HepG2 (cell line): ENCODE measurements around the gene PNPLA2. TPM values are rescaled to one million over a fixed set of nuclear protein-coding genes. Genes with fewer than 3 reads are reported as not detected.

Experiments used
- ATAC-seq: fragments of 200-7000 bp; cut with Tn5 transposase; 3 replicates; pipeline ENCODE4 v1.9.1; 2020; ENCODE audit warnings: mild to moderate bottlenecking, moderate library complexity
- BruUV-seq: library from RNA; stranded (reverse); fragments of 400-500 nt; replicated peaks from 2 replicates; lab custom pipeline; 2021; lab: Mats Ljungman, UMichigan
- CTCF ChIA-PET: fragments of 300-600 bp; formaldehyde crosslinking; extraction: SDS; loops from one replicate; lab custom pipeline; 2021; ENCODE audit warnings: low total read pairs, inconsistent platforms, low intra/inter-chr PET ratio; lab: Yijun Ruan, JAX
- POLR2A ChIA-PET: fragments of 350-600 bp; sonication (Branson Sonifier 250); formaldehyde crosslinking; loops from one replicate; lab custom pipeline; 2020; ENCODE audit warnings: antibody characterized with exemption, inconsistent platforms; lab: Yijun Ruan, JAX
- DNase-seq: peaks from one replicate; pipeline ENCODE4 v3.0.0-alpha.2; 2015; ENCODE audit warnings: low spot score
- FAIRE-seq: peaks from 3 replicates; lab custom pipeline; 2011; peaks lifted over from hg19 to GRCh38; lab: Jason Lieb, UNC
- H2AFZ ChIP-seq: one replicate; pipeline ENCODE4 v1.6.1; 2011; ENCODE audit warnings: low read length, inconsistent platforms
- H3K27ac ChIP-seq: fragments of 300-600 bp; 3 replicates; pipeline ENCODE4 v1.8.0; 2011; ENCODE audit warnings: mixed run types, mild to moderate bottlenecking, mixed read lengths, low read length, inconsistent platforms; ENCODE audit not compliant: insufficient read depth; ENCODE audit errors: extremely low read length
- H3K27me3 ChIP-seq, 2 experiments: fragments of 200-600 bp in 1 of 2; 2 replicates in 1 of 2; 3 replicates in 1 of 2; pipeline versions ENCODE4 v1.6.0 to v1.8.0; 2011; ENCODE audit warnings: low read length in 2 of 2, mild to moderate bottlenecking in 2 of 2, moderate library complexity in 2 of 2, inconsistent platforms in 1 of 2; ENCODE audit not compliant: insufficient read depth in 2 of 2, control insufficient read depth in 1 of 2
- H3K36me3 ChIP-seq, 2 experiments: fragments of 200-600 bp in 1 of 2; replicated peaks in 1 of 2; 2 replicates in 1 of 2; 3 replicates in 1 of 2; pipeline versions ENCODE4 v1.5.1 to v1.8.0; 2011; ENCODE audit warnings: low read length in 2 of 2, inconsistent platforms in 1 of 2; ENCODE audit not compliant: insufficient read depth in 2 of 2, control insufficient read depth in 1 of 2
- H3K4me1 ChIP-seq: 2 replicates; pipeline ENCODE4 v1.5.1; 2012; ENCODE audit warnings: low read length, inconsistent platforms; ENCODE audit not compliant: insufficient read depth
- H3K4me2 ChIP-seq: 2 replicates; pipeline ENCODE4 v1.6.0; 2011; ENCODE audit warnings: low read depth, low read length, inconsistent platforms
- H3K4me3 ChIP-seq, 3 experiments: fragments of 200-600 bp in 1 of 3; sonication (generic), shearing (Covaris generic) in 1 of 3; replicated peaks in 1 of 3; 2 replicates each; pipeline ENCODE4 v1.5.1; 2011 to 2016; ENCODE audit warnings: low read length in 3 of 3, inconsistent platforms in 2 of 3, low read depth in 2 of 3, mild to moderate bottlenecking in 2 of 3, control low read depth in 1 of 3, mixed read lengths in 1 of 3; ENCODE audit not compliant: insufficient read depth in 1 of 3
- H3K79me2 ChIP-seq: one replicate; pipeline ENCODE4 v1.6.1; 2011; ENCODE audit warnings: low read length, inconsistent platforms; ENCODE audit not compliant: insufficient read depth
- H3K9ac ChIP-seq: 2 replicates; pipeline ENCODE4 v1.6.0; 2011; ENCODE audit warnings: mild to moderate bottlenecking, low read depth, low read length, inconsistent platforms; ENCODE audit not compliant: insufficient read depth
- H3K9me3 ChIP-seq: 2 replicates; pipeline ENCODE4 v1.5.1; 2012; ENCODE audit warnings: mild to moderate bottlenecking, low read length
- H4K20me1 ChIP-seq: 2 replicates; pipeline ENCODE4 v1.6.0; 2011; ENCODE audit warnings: inconsistent platforms, mild to moderate bottlenecking, low read length, moderate library complexity; ENCODE audit not compliant: insufficient read depth
- NFYB ChIP-seq: sonication (generic); formaldehyde crosslinking; IDR thresholded peaks from 2 replicates; pipeline ENCODE4 v1.4.0; 2020; ENCODE audit warnings: missing genetic modification reagents
- ZNF407 ChIP-seq: sonication (generic); formaldehyde crosslinking; IDR thresholded peaks from one replicate; pipeline ENCODE4 v1.5.1; 2020; ENCODE audit warnings: mild to moderate bottlenecking, missing genetic modification reagents; ENCODE audit errors: not compliant biosample characterization
- WGBS: methylation state at CpG from one replicate; pipeline ENCODE4 v1.1.6; 2017; ENCODE audit warnings: low lambda C conversion rate; 5-methylcytosine and 5-hydroxymethylcytosine counted together
- in situ Hi-C: cut with HindIII; loops from 2 replicates; pipeline ENCODE4 v1.10.0; 2017; ENCODE audit warnings: low pct_unique_long_range_greater_than_20kb; ENCODE audit not compliant: extremely low pct_ligation_motif_present
- intact Hi-C: fragments of 100-400 bp; cut with micrococcal nuclease; formaldehyde crosslinking; loops from one replicate; pipeline ENCODE4 v1.10.0; 2022; ENCODE audit not compliant: unreplicated experiment
- polyA plus RNA-seq, 8 experiments: library from polyadenylated mRNA; depleted of rRNA in 3 of 8; stranded (reverse) in 7 of 8; unstranded in 1 of 8; fragments of >200 nt; fragmentation: Illumina TruSeq in 4 of 8; extraction: Trizol in 4 of 8; gene quantifications; 2 replicates each; pipeline versions ENCODE4 v1.2.1 to v1.2.3, GENCODE V29; 2011 to 2016; ENCODE audit warnings: low read depth in 4 of 8, missing spikeins in 1 of 8, mixed read lengths in 1 of 8; ENCODE audit not compliant: insufficient read depth in 1 of 8
- total RNA-seq, 5 experiments: library from RNA; depleted of rRNA; stranded (reverse); fragments of >200 nt; fragmentation: Illumina TruSeq; extraction: Trizol; gene quantifications; 2 replicates each; pipeline ENCODE4 v1.2.3, GENCODE V29; 2016; ENCODE audit warnings: low read depth in 1 of 5
- TF ChIP-seq, protein P1 (sequence below): sonication (generic); formaldehyde crosslinking; IDR thresholded peaks from 2 replicates; pipeline ENCODE4 v1.4.0; 2020; ENCODE audit warnings: missing genetic modification reagents, mild to moderate bottlenecking, borderline replicate concordance
- TF ChIP-seq, protein P2 (sequence below): sonication (generic); formaldehyde crosslinking; IDR thresholded peaks from 2 replicates; pipeline ENCODE4 v1.4.0; 2020; ENCODE audit warnings: mild to moderate bottlenecking, missing genetic modification reagents, borderline replicate concordance

PNPLA2 gene
- total and polyA plus RNA-seq, 2 of the 13 experiments (the other 11 are each of a cell fraction or from before 2014, with no cell fraction given): 10.5 to 43.2 TPM

GRCh38 chr11:802693-803466 lies 15.8 kb upstream of the PNPLA2 start:
- no peak for FAIRE-seq
- WGBS: 97% methylated on average over 15 of the region's 28 CpGs
- peak overlapping the region; percentile 79; the same call in 1 of the 2 replicates for H3K9ac ChIP-seq

More at GRCh38 chr11:802693-803466, 15.8 kb upstream of the PNPLA2 start:
- Histone ChIP-seq H3K27me3 (no peaks in the 10 kb centered on the region), H3K4me3 (peak overlapping the region in 1 of 3 experiments; percentile 80; a peak in 1 of 6 replicates), H4K20me1 (no peaks in the 10 kb centered on the region), H3K9me3 (no peaks in the 10 kb centered on the region), H2AFZ (no peak overlapping the region), H3K36me3 (peaks cover 7 to 8% of the 10 kb centered on the region in 2 experiments; a peak in 3 of 5 replicates), H3K4me2 (peak overlapping the region; percentile 94), H3K27ac (no peak overlapping the region), H3K79me2 (peaks cover 18% of the 10 kb centered on the region), H3K4me1 (peaks cover 30% of the 10 kb centered on the region)
- no TSS peak for BruUV-seq
- in situ Hi-C loops: no loop called here
- POLR2A ChIA-PET: interaction anchor here (4.6 kb wide), 1 partner anchor 17 kb away, joined by 56 read pairs; the partner anchor contains the start of gene PNPLA2
- intact Hi-C loops: no loop called here
- CTCF ChIA-PET: no interaction called here
- DNase-seq (no peak), ATAC-seq (no peak)
- no peak for TF ChIP-seq NFYB (CRISPR knock-in tag)
- TF ChIP-seq, protein P1, sequence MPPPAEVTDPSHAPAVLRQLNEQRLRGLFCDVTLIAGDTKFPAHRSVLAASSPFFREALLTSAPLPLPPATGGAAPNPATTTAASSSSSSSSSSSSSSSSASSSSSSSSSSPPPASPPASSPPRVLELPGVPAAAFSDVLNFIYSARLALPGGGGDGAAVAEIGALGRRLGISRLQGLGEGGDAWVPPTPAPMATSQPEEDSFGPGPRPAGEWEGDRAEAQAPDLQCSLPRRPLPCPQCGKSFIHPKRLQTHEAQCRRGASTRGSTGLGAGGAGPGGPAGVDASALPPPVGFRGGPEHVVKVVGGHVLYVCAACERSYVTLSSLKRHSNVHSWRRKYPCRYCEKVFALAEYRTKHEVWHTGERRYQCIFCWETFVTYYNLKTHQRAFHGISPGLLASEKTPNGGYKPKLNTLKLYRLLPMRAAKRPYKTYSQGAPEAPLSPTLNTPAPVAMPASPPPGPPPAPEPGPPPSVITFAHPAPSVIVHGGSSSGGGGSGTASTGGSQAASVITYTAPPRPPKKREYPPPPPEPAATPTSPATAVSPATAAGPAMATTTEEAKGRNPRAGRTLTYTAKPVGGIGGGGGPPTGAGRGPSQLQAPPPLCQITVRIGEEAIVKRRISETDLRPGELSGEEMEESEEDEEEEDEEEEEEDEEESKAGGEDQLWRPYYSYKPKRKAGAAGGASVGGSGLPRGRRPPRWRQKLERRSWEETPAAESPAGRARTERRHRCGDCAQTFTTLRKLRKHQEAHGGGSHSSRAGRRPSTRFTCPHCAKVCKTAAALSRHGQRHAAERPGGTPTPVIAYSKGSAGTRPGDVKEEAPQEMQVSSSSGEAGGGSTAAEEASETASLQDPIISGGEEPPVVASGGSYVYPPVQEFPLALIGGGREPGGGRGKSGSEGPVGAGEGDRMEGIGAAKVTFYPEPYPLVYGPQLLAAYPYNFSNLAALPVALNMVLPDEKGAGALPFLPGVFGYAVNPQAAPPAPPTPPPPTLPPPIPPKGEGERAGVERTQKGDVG: no peak
- TF ChIP-seq ZNF407 (CRISPR knock-in tag): no peak
- TF ChIP-seq, protein P2, sequence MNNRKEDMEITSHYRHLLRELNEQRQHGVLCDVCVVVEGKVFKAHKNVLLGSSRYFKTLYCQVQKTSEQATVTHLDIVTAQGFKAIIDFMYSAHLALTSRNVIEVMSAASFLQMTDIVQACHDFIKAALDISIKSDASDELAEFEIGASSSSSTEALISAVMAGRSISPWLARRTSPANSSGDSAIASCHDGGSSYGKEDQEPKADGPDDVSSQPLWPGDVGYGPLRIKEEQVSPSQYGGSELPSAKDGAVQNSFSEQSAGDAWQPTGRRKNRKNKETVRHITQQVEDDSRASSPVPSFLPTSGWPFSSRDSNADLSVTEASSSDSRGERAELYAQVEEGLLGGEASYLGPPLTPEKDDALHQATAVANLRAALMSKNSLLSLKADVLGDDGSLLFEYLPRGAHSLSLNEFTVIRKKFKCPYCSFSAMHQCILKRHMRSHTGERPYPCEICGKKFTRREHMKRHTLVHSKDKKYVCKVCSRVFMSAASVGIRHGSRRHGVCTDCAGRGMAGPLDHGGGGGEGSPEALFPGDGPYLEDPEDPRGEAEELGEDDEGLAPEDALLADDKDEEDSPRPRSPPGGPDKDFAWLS (CRISPR knock-in tag): no peak
